ENCODE measurements around the gene BRIP1.
"Not testable (repeated sequence)": the region's sequence is repeated elsewhere in the genome, so short reads cannot be mapped to it uniquely, and the experiment has no call there.

Gene BRIP1

GRCh38 chr17:61795546-61795945 is 67.8 kb downstream of the BRIP1 start:
- no peak for DNase-seq

- DNase-seq, result no peak
Measured at GRCh38 chr17:61794792-61795191, 68.5 kb downstream of the BRIP1 start.

- DNase-seq, result no peak
Measured at GRCh38 chr17:61794242-61794641, 69.1 kb downstream of the BRIP1 start.

GRCh38 chr17:61793565-61793964 is 69.8 kb downstream of the BRIP1 start:
- no peak for DNase-seq

- DNase-seq, result no peak
Measured at GRCh38 chr17:61789872-61790271, 73.5 kb downstream of the BRIP1 start.

- no peak for DNase-seq
Measured at GRCh38 chr17:61786088-61786487, 77.2 kb downstream of the BRIP1 start.

GRCh38 chr17:61784510-61784909 is 78.8 kb downstream of the BRIP1 start:
- DNase-seq, result no peak

GRCh38 chr17:61783556-61784304 is 79.6 kb downstream of the BRIP1 start:
- DNase-seq, result no peak

GRCh38 chr17:61783120-61783519 is 80.2 kb downstream of the BRIP1 start:
- no peak for DNase-seq

GRCh38 chr17:61782683-61783082 is 80.6 kb downstream of the BRIP1 start:
- no peak for DNase-seq

GRCh38 chr17:61775364-61775763 is 88.0 kb downstream of the BRIP1 start:
- DNase-seq, result no peak

- DNase-seq, result no peak
Measured at GRCh38 chr17:61774724-61775123, 88.6 kb downstream of the BRIP1 start.

- DNase-seq, result not testable (repeated sequence)
Measured at GRCh38 chr17:61774087-61774486, 89.2 kb downstream of the BRIP1 start.

GRCh38 chr17:61770752-61771533 is 92.4 kb downstream of the BRIP1 start:
- DNase-seq, result no peak

- DNase-seq, result no peak
Measured at GRCh38 chr17:61770043-61770442, 93.3 kb downstream of the BRIP1 start.

GRCh38 chr17:61768405-61768804 is 94.9 kb downstream of the BRIP1 start:
- no peak for DNase-seq

GRCh38 chr17:61766520-61766919 is 96.8 kb downstream of the BRIP1 start:
- DNase-seq, result no peak

GRCh38 chr17:61764846-61765245 is 98.5 kb downstream of the BRIP1 start:
- DNase-seq, result no peak

GRCh38 chr17:61761827-61762226 is 101.5 kb downstream of the BRIP1 start:
- DNase-seq, result no peak

- DNase-seq, result no peak
Measured at GRCh38 chr17:61759362-61759761, 104.0 kb downstream of the BRIP1 start.

GRCh38 chr17:61758430-61758829 is 104.9 kb downstream of the BRIP1 start:
- DNase-seq, result no peak

- no peak for DNase-seq
Measured at GRCh38 chr17:61757168-61757567, 106.2 kb downstream of the BRIP1 start.

GRCh38 chr17:61756561-61756960 is 106.8 kb downstream of the BRIP1 start:
- DNase-seq, result no peak

GRCh38 chr17:61755668-61756067 is 107.7 kb downstream of the BRIP1 start:
- DNase-seq, result no peak
